ENCODE data around the gene MESP1. TPM values are rescaled to one million over a fixed set of nuclear protein-coding genes. Genes with fewer than 3 reads are reported as not detected.

Gene MESP1
- polyA plus RNA-seq, 1 donor (not counting 4 experiments of a cell fraction or from before 2014, with no cell fraction given) = not detected

- dilution Hi-C loops (cut with MboI; ENCODE audit: extremely low pct_ligation_motif_present, low sequenced_read_pairs) = loop anchor here (25.0 kb wide), 1 partner anchor 111 kb away; no protein-coding TSS in a partner anchor
- Histone ChIP-seq H3K4me1 (ENCODE audit: control insufficient read depth, extremely low read depth, insufficient read depth, low read length) (peaks cover 4% of the 10 kb centered on the region), H2AFZ (ENCODE audit: control insufficient read depth, low read length) (no peak overlapping the region), H3K9ac (ENCODE audit: control insufficient read depth, extremely low read depth, insufficient read depth, low read length) (no peak overlapping the region), H3K9me1 (ENCODE audit: control insufficient read depth, extremely low read depth, insufficient read depth, low read length) (no peaks in the 10 kb centered on the region), H3K4me2 (ENCODE audit: control insufficient read depth, extremely low read depth, insufficient read depth, low read depth, low read length) (no peak overlapping the region), H3K36me3 (ENCODE audit: control insufficient read depth in 2 of 2, extremely low read depth in 1 of 2, insufficient read depth in 2 of 2, low read length in 2 of 2) (no peaks in the 10 kb centered on the region), H3K27me3 (ENCODE audit: control insufficient read depth, extremely low read depth, insufficient read depth, low read length) (peaks cover 7% of the 10 kb centered on the region), H3K4me3 (ENCODE audit: control insufficient read depth in 2 of 3, extremely low read depth in 1 of 3, insufficient read depth in 2 of 3, low read depth in 1 of 3, low read length in 3 of 3) (no peak overlapping the region), H3K27ac (ENCODE audit: control insufficient read depth, insufficient read depth, low read length) (no peak overlapping the region), H3K79me2 (ENCODE audit: control insufficient read depth, insufficient read depth, low read length) (no peaks in the 10 kb centered on the region), H4K20me1 (ENCODE audit: control insufficient read depth, extremely low read depth, insufficient read depth, low read length) (no peaks in the 10 kb centered on the region), H3K9me3 (ENCODE audit: control insufficient read depth, low read depth, low read length) (no peaks in the 10 kb centered on the region)
- FAIRE-seq (no peak), DNase-seq (ENCODE audit: low read depth, low spot score) (no peak)
- TF ChIP-seq EZH2 (IDR thresholded peaks at IDR 0.05; ENCODE audit: low read length) = no peak
- no peak for TF ChIP-seq CTCF (optimal IDR thresholded peaks at IDR 0.05 in 1 of 3, IDR thresholded peaks at IDR 0.05 in 1 of 3, conservative IDR thresholded peaks at IDR 0.05 in 1 of 3; ENCODE audit: extremely low read depth in 1 of 3, insufficient read depth in 2 of 3, low read length in 3 of 3)
These were observed 699 bp upstream of the MESP1 start for GRCh38 chr15:89751748-89752147.

- Histone ChIP-seq H3K36me3 (ENCODE audit: control insufficient read depth in 2 of 2, extremely low read depth in 1 of 2, insufficient read depth in 2 of 2, low read length in 2 of 2) (no peaks in the 10 kb centered on the region), H3K27me3 (ENCODE audit: control insufficient read depth, extremely low read depth, insufficient read depth, low read length) (peaks cover 7% of the 10 kb centered on the region), H3K27ac (ENCODE audit: control insufficient read depth, insufficient read depth, low read length) (no peak overlapping the region), H3K4me3 (ENCODE audit: control insufficient read depth in 2 of 3, extremely low read depth in 1 of 3, insufficient read depth in 2 of 3, low read depth in 1 of 3, low read length in 3 of 3) (peak overlapping the region; percentile 38 to 73 (median 61)), H4K20me1 (ENCODE audit: control insufficient read depth, extremely low read depth, insufficient read depth, low read length) (no peaks in the 10 kb centered on the region), H3K9me3 (ENCODE audit: control insufficient read depth, low read depth, low read length) (no peaks in the 10 kb centered on the region), H3K9me1 (ENCODE audit: control insufficient read depth, extremely low read depth, insufficient read depth, low read length) (no peaks in the 10 kb centered on the region), H2AFZ (ENCODE audit: control insufficient read depth, low read length) (peak overlapping the region; percentile 69), H3K79me2 (ENCODE audit: control insufficient read depth, insufficient read depth, low read length) (no peaks in the 10 kb centered on the region), H3K9ac (ENCODE audit: control insufficient read depth, extremely low read depth, insufficient read depth, low read length) (no peak overlapping the region), H3K4me1 (ENCODE audit: control insufficient read depth, extremely low read depth, insufficient read depth, low read length) (peaks cover 4% of the 10 kb centered on the region), H3K4me2 (ENCODE audit: control insufficient read depth, extremely low read depth, insufficient read depth, low read depth, low read length) (peak overlapping the region; percentile 72)
- dilution Hi-C loops (cut with MboI; ENCODE audit: extremely low pct_ligation_motif_present, low sequenced_read_pairs) = loop anchor here (25.0 kb wide), 1 partner anchor 112 kb away; no protein-coding TSS in a partner anchor
- DNase-seq (ENCODE audit: low read depth, low spot score) (no peak), FAIRE-seq (no peak)
- TF ChIP-seq CTCF (optimal IDR thresholded peaks at IDR 0.05 in 1 of 3, IDR thresholded peaks at IDR 0.05 in 1 of 3, conservative IDR thresholded peaks at IDR 0.05 in 1 of 3; ENCODE audit: extremely low read depth in 1 of 3, insufficient read depth in 2 of 3, low read length in 3 of 3) (no peak), EZH2 (IDR thresholded peaks at IDR 0.05; ENCODE audit: low read length) (peak; percentile 74)
These were observed 994 bp downstream of the MESP1 start for GRCh38 chr15:89749951-89750559.
